Measurements from ENCODE around the gene KPRP.

Gene KPRP

GRCh38 chr1:152774875-152775274 is 17.1 kb downstream of the KPRP start, which contains the start of gene LCE1F:
Gene LCE1F (plus strand): TSS chr1:152775140. CDS start chr1:152776372, 1,232 bp downstream.
- no peak for DNase-seq
- Histone ChIP-seq H3K27ac (no peak within 1 kb of the TSS), H3K27me3 (peaks cover 0 to 2% of the 10 kb centered on the region in 2 donors), H3K4me3 (no peak within 1 kb of the TSS), H3K9me3 (no peaks in the 10 kb centered on the region), H3K36me3 (no peaks in the 10 kb centered on the region), H3K4me1 (no peaks in the 10 kb centered on the region)
- intact Hi-C loops (cut with DNase I; ENCODE audit: low total_unique reads): no loop called here
- no peak for TF ChIP-seq CTCF (IDR thresholded peaks at IDR 0.05)

- no peak overlapping the region for H3K4me3 ChIP-seq
- no peaks in the 10 kb centered on the region for H3K9me3 ChIP-seq
- H3K27ac ChIP-seq: no peak overlapping the region
- DNase-seq: no peak
- peaks cover 0 to 2% of the 10 kb centered on the region in 2 donors for H3K27me3 ChIP-seq
- intact Hi-C loops (cut with DNase I; ENCODE audit: low total_unique reads): no loop called here
- H3K36me3 ChIP-seq: no peaks in the 10 kb centered on the region
- TF ChIP-seq CTCF (IDR thresholded peaks at IDR 0.05): no peak
- H3K4me1 ChIP-seq: no peaks in the 10 kb centered on the region
These were observed 18.5 kb downstream of the KPRP start for GRCh38 chr1:152776361-152776760.

- Histone ChIP-seq H3K4me3 (no peak overlapping the region), H3K9me3 (no peaks in the 10 kb centered on the region), H3K4me1 (no peaks in the 10 kb centered on the region), H3K27ac (no peak overlapping the region), H3K27me3 (peaks cover 0 to 2% of the 10 kb centered on the region in 2 donors), H3K36me3 (no peaks in the 10 kb centered on the region)
- no peak for TF ChIP-seq CTCF (IDR thresholded peaks at IDR 0.05)
- intact Hi-C loops (cut with DNase I; ENCODE audit: low total_unique reads): no loop called here
- DNase-seq: no peak
These were observed 19.8 kb downstream of the KPRP start for GRCh38 chr1:152777510-152778137.

DNA sequence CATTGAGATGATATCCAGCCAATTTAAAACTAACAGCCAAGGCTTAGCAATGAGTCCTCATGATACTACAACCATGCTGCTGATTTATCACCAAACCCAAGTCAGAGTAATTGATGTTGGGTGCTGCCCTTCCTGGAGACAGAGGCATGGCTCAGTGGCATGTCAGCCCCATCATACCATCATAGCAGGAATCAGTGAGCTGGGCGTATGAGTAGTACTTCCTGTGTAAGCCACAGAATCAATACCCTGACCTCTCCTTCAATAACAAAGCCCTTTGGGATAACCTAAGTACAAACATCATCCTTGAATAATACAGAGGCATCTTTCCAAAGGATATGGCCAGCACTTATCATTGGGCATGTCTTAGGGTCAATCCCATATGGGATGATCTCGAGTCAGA is 25.3 kb downstream of the KPRP start:
- Histone ChIP-seq H3K4me1 (no peaks in the 10 kb centered on the region), H3K27me3 (peaks cover 0 to 3% of the 10 kb centered on the region in 2 donors), H3K4me3 (no peak overlapping the region), H3K9me3 (no peaks in the 10 kb centered on the region), H3K36me3 (no peaks in the 10 kb centered on the region), H3K27ac (no peak overlapping the region)
- TF ChIP-seq CTCF (IDR thresholded peaks at IDR 0.05): no peak
- DNase-seq: no peak
- intact Hi-C loops (cut with DNase I; ENCODE audit: low total_unique reads): no loop called here

DNA sequence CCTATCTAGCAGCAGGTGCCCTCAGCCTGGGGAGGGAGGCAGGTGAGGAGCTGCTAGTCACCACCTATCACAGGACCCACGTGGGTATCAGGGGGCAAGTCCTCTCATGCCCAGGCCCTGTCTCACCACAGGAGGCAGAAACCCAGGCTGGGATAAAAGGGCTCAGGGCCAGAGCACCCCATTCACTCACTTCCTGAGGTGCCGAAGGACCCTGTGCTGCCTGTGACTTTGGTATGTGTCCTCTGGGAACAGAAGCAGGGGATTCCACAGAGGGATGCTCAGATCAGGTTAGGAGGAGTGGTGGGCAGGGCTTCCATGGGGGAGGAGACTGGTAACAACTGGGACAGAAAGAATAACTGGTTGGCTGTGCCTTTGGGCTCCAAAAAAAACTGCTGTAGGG is 28.3 kb downstream of the KPRP start, which contains the start of gene LCE1E:
LCE1E (plus strand) TSS at position 181 of the 400 bp plus-strand sequence. CDS start 1,043 bp downstream, outside the sequence.
- no peaks in the 10 kb centered on the region for H3K4me1 ChIP-seq
- H3K9me3 ChIP-seq: no peaks in the 10 kb centered on the region
- no peaks in the 10 kb centered on the region for H3K36me3 ChIP-seq
- no peak within 1 kb of the TSS for H3K27ac ChIP-seq
- DNase-seq: no peak
- H3K27me3 ChIP-seq: peaks cover 0 to 3% of the 10 kb centered on the region in 2 donors
- no peak within 1 kb of the TSS for H3K4me3 ChIP-seq
- no peak for TF ChIP-seq CTCF (IDR thresholded peaks at IDR 0.05)
- intact Hi-C loops (cut with DNase I; ENCODE audit: low total_unique reads): no loop called here
